ENCODE results near the gene OAT. TPM values are rescaled to one million over a fixed set of nuclear protein-coding genes. Genes with fewer than 3 reads are reported as not detected.
A peak's percentile ranks its signal among the peaks of the same experiment; 100 is the strongest.

The OAT gene
- total RNA-seq, 1 donor from 2014 or later = 119 TPM

DNA sequence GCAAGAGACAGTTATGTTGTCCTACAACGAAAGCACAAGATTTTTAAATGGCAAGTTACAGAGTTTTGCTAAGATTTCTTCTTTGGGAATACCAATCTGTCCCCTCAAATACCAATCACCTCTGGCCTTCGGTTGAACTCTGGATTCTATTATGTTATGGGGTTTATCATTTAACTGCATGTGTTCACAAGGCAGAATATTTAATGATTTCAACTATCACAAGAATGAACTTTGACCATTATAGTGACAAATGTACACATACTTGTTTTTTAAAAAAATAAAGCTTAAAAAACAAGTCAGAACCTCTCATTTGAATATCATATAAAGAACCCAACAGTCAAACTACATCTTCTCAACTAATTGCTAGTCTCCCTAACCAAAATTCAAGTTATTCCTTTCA is 11.3 kb downstream of the OAT start:
- no peaks in the 10 kb centered on the region for H3K9me3 ChIP-seq (ENCODE audit: insufficient read depth, low read depth, low read length)
- Mint-ChIP-seq H3K4me1 (ENCODE audit: low read depth, unreplicated experiment) (peaks cover 2% of the 10 kb centered on the region), H3K36me3 (ENCODE audit: low read depth, unreplicated experiment) (peaks cover 28% of the 10 kb centered on the region), H3K9me3 (ENCODE audit: unreplicated experiment) (no peaks in the 10 kb centered on the region), H3K4me3 (ENCODE audit: unreplicated experiment) (no peak overlapping the region), H3K27ac (ENCODE audit: unreplicated experiment) (no peak overlapping the region), H3K27me3 (ENCODE audit: low read depth, unreplicated experiment) (no peaks in the 10 kb centered on the region)
- peaks cover 47% of the 10 kb centered on the region for H3K36me3 ChIP-seq (ENCODE audit: insufficient read depth, low read length)
- H4K20me1 ChIP-seq (ENCODE audit: insufficient read depth, low read length) = peaks cover 61% of the 10 kb centered on the region
- H3K79me2 ChIP-seq (ENCODE audit: insufficient read depth, low read length) = peaks cover 23% of the 10 kb centered on the region
- H3K4me1 ChIP-seq (ENCODE audit: insufficient read depth, low read length) = no peaks in the 10 kb centered on the region
- H3K9ac ChIP-seq (ENCODE audit: low read length) = no peak overlapping the region
- no peak overlapping the region for H3K4me2 ChIP-seq (ENCODE audit: low read length)
- H3K27ac ChIP-seq (ENCODE audit: low read depth, low read length) = no peak overlapping the region
- TF ChIP-seq EZH2 (IDR thresholded peaks at IDR 0.05; ENCODE audit: insufficient read depth, low read length) = no peak
- TF ChIP-seq, protein P1, sequence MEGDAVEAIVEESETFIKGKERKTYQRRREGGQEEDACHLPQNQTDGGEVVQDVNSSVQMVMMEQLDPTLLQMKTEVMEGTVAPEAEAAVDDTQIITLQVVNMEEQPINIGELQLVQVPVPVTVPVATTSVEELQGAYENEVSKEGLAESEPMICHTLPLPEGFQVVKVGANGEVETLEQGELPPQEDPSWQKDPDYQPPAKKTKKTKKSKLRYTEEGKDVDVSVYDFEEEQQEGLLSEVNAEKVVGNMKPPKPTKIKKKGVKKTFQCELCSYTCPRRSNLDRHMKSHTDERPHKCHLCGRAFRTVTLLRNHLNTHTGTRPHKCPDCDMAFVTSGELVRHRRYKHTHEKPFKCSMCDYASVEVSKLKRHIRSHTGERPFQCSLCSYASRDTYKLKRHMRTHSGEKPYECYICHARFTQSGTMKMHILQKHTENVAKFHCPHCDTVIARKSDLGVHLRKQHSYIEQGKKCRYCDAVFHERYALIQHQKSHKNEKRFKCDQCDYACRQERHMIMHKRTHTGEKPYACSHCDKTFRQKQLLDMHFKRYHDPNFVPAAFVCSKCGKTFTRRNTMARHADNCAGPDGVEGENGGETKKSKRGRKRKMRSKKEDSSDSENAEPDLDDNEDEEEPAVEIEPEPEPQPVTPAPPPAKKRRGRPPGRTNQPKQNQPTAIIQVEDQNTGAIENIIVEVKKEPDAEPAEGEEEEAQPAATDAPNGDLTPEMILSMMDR (IDR thresholded peaks at IDR 0.05; ENCODE audit: insufficient read depth, low read depth, low read length) = no peak
- H2AFZ ChIP-seq (ENCODE audit: low read depth, low read length) = no peak overlapping the region
- DNase-seq (ENCODE audit: low read depth) (no peak), FAIRE-seq (no peak)
- H3K4me3 ChIP-seq (ENCODE audit: insufficient read depth, low read depth, low read length) = no peak overlapping the region
- no peaks in the 10 kb centered on the region for H3K27me3 ChIP-seq (ENCODE audit: insufficient read depth, low read length)

DNA sequence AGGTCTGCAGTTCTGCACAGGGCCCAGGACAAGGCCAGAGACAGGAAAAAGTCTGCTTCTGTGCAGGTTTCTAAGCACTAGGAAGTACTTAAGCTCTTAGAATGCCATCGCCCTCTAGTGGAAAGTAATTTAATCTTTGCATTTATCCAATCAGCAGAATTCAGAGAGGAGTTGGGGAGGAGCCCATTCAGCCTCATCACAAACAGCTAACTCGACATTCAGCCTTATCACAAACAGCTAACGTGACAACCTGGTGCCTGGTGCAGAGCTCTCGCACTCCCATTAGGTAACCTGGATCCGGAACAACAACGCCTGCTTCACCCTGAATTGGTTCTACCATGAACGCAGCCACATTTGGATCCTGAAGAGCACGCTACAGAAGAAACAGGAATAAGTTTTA is 15.2 kb downstream of the OAT start:
- H3K36me3 Mint-ChIP-seq (ENCODE audit: low read depth, unreplicated experiment) = peaks cover 21% of the 10 kb centered on the region
- H2AFZ ChIP-seq (ENCODE audit: low read depth, low read length) = no peak overlapping the region
- H3K27ac Mint-ChIP-seq (ENCODE audit: unreplicated experiment) = peak overlapping the region; percentile 76
- no peaks in the 10 kb centered on the region for H3K9me3 ChIP-seq (ENCODE audit: insufficient read depth, low read depth, low read length)
- H3K4me1 ChIP-seq (ENCODE audit: insufficient read depth, low read length) = no peaks in the 10 kb centered on the region
- no peak overlapping the region for H3K4me3 Mint-ChIP-seq (ENCODE audit: unreplicated experiment)
- no peak for TF ChIP-seq EZH2 (IDR thresholded peaks at IDR 0.05; ENCODE audit: insufficient read depth, low read length)
- TF ChIP-seq, protein P1 (IDR thresholded peaks at IDR 0.05; ENCODE audit: insufficient read depth, low read depth, low read length) = peak; percentile 74
- no peaks in the 10 kb centered on the region for H3K27me3 ChIP-seq (ENCODE audit: insufficient read depth, low read length)
- peaks cover 57% of the 10 kb centered on the region for H3K36me3 ChIP-seq (ENCODE audit: insufficient read depth, low read length)
- peak; percentile 65 for DNase-seq (ENCODE audit: low read depth)
- no peak overlapping the region for H3K4me3 ChIP-seq (ENCODE audit: insufficient read depth, low read depth, low read length)
- H3K9me3 Mint-ChIP-seq (ENCODE audit: unreplicated experiment) = no peaks in the 10 kb centered on the region
- no peak overlapping the region for H3K9ac ChIP-seq (ENCODE audit: low read length)
- H3K4me2 ChIP-seq (ENCODE audit: low read length) = no peak overlapping the region
- peaks cover 37% of the 10 kb centered on the region for H4K20me1 ChIP-seq (ENCODE audit: insufficient read depth, low read length)
- H3K27me3 Mint-ChIP-seq (ENCODE audit: low read depth, unreplicated experiment) = no peaks in the 10 kb centered on the region
- H3K79me2 ChIP-seq (ENCODE audit: insufficient read depth, low read length) = no peaks in the 10 kb centered on the region
- no peak overlapping the region for H3K27ac ChIP-seq (ENCODE audit: low read depth, low read length)
- H3K4me1 Mint-ChIP-seq (ENCODE audit: low read depth, unreplicated experiment) = peaks cover 2% of the 10 kb centered on the region
- peak; percentile 94 for FAIRE-seq

GRCh38 chr10:124402273-124402672 is 16.4 kb downstream of the OAT start:
- no peak for TF ChIP-seq EZH2 (IDR thresholded peaks at IDR 0.05; ENCODE audit: insufficient read depth, low read length)
- TF ChIP-seq, protein P1 (IDR thresholded peaks at IDR 0.05; ENCODE audit: insufficient read depth, low read depth, low read length) = no peak
- Histone ChIP-seq H3K4me2 (ENCODE audit: low read length) (no peak overlapping the region), H3K4me3 (ENCODE audit: insufficient read depth, low read depth, low read length) (no peak overlapping the region), H3K4me1 (ENCODE audit: insufficient read depth, low read length) (no peaks in the 10 kb centered on the region), H2AFZ (ENCODE audit: low read depth, low read length) (no peak overlapping the region), H3K27ac (ENCODE audit: low read depth, low read length) (no peak overlapping the region), H3K36me3 (ENCODE audit: insufficient read depth, low read length) (peaks cover 56% of the 10 kb centered on the region), H3K79me2 (ENCODE audit: insufficient read depth, low read length) (no peaks in the 10 kb centered on the region), H3K9me3 (ENCODE audit: insufficient read depth, low read depth, low read length) (no peaks in the 10 kb centered on the region), H3K27me3 (ENCODE audit: insufficient read depth, low read length) (no peaks in the 10 kb centered on the region), H4K20me1 (ENCODE audit: insufficient read depth, low read length) (peaks cover 29% of the 10 kb centered on the region), H3K9ac (ENCODE audit: low read length) (no peak overlapping the region)
- DNase-seq (ENCODE audit: low read depth) = no peak
- Mint-ChIP-seq H3K4me3 (ENCODE audit: unreplicated experiment) (no peak overlapping the region), H3K36me3 (ENCODE audit: low read depth, unreplicated experiment) (peaks cover 16% of the 10 kb centered on the region), H3K9me3 (ENCODE audit: unreplicated experiment) (no peaks in the 10 kb centered on the region), H3K4me1 (ENCODE audit: low read depth, unreplicated experiment) (peaks cover 2% of the 10 kb centered on the region), H3K27me3 (ENCODE audit: low read depth, unreplicated experiment) (no peaks in the 10 kb centered on the region), H3K27ac (ENCODE audit: unreplicated experiment) (no peak overlapping the region)
- no peak for FAIRE-seq
